ENCODE results near the gene CELSR1. TPM values are rescaled to one million over a fixed set of nuclear protein-coding genes. Genes with fewer than 3 reads are reported as not detected.
"Not testable (repeated sequence)": the region's sequence is repeated elsewhere in the genome, so short reads cannot be mapped to it uniquely, and the experiment has no call there.

CELSR1 gene
- total RNA-seq, 1 experiment from 2014 or later: 30.7 TPM

DNA sequence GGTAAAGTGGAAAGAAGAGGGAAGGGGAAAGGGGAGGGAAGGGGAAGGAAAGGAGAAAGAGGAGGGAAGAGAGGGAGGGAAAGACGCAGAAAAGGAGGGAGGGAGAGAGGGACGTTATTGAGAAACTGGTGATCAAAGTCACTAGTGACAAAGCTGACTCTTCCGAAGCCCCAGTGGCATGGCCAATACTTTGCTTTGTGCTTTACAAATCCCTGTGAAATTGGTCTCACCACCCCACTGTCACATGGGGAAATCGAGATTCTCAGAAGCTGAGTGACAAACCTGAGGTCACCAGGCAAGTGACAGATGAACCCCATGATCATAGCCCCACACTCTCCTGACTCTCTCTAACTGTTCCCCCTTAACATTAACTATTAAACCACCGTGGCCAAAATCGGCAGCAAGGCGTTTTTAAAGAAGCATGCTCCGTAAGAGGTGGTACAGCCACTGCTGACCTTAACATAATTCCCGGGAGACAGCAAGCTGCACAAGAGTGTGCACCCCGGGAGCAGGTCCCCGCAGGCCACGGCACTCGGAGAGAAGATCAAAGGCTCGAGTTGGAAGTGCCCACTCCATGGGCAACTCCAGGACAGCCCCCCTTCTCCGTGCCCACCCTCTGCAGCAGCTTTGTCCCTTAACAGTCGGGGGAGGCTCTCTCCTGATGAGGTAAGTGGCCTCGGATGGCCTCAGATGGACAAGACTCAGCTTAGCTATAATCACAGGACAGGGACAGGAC, 34.8 kb downstream of the CELSR1 start:
- H3K4me3 ChIP-seq (ENCODE audit: low read depth in 2 of 2, low read length in 2 of 2): no peak overlapping the region
- H3K27me3 ChIP-seq (ENCODE audit: control insufficient read depth, insufficient read depth, low read length): no peaks in the 10 kb centered on the region
- H3K9me3 ChIP-seq (ENCODE audit: control insufficient read depth, insufficient read depth, low read depth, low read length): no peaks in the 10 kb centered on the region
- no peaks in the 10 kb centered on the region for H3K36me3 ChIP-seq (ENCODE audit: control insufficient read depth, insufficient read depth, low read length)
- no peaks in the 10 kb centered on the region; the same call in 1 of the 2 replicates for H3K4me1 ChIP-seq (ENCODE audit: control insufficient read depth, insufficient read depth, low read length)
- in situ Hi-C loops (cut with HindIII; ENCODE audit: low pct_unique_long_range_greater_than_20kb, low sequenced_read_pairs) (no loop called here), intact Hi-C loops (cut with micrococcal nuclease; ENCODE audit: unreplicated experiment) (no loop called here)
- ChIA-PET POLR2A (no interaction called here), CTCF (no interaction called here)
- BruUV-seq (replicated peaks): no TSS peak
- TF ChIP-seq, protein P1, sequence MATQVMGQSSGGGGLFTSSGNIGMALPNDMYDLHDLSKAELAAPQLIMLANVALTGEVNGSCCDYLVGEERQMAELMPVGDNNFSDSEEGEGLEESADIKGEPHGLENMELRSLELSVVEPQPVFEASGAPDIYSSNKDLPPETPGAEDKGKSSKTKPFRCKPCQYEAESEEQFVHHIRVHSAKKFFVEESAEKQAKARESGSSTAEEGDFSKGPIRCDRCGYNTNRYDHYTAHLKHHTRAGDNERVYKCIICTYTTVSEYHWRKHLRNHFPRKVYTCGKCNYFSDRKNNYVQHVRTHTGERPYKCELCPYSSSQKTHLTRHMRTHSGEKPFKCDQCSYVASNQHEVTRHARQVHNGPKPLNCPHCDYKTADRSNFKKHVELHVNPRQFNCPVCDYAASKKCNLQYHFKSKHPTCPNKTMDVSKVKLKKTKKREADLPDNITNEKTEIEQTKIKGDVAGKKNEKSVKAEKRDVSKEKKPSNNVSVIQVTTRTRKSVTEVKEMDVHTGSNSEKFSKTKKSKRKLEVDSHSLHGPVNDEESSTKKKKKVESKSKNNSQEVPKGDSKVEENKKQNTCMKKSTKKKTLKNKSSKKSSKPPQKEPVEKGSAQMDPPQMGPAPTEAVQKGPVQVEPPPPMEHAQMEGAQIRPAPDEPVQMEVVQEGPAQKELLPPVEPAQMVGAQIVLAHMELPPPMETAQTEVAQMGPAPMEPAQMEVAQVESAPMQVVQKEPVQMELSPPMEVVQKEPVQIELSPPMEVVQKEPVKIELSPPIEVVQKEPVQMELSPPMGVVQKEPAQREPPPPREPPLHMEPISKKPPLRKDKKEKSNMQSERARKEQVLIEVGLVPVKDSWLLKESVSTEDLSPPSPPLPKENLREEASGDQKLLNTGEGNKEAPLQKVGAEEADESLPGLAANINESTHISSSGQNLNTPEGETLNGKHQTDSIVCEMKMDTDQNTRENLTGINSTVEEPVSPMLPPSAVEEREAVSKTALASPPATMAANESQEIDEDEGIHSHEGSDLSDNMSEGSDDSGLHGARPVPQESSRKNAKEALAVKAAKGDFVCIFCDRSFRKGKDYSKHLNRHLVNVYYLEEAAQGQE (IDR thresholded peaks at IDR 0.05; ENCODE audit: insufficient read depth in 1 of 2, low read depth in 2 of 2, low read length in 1 of 2): no peak
- TF ChIP-seq, protein P2, sequence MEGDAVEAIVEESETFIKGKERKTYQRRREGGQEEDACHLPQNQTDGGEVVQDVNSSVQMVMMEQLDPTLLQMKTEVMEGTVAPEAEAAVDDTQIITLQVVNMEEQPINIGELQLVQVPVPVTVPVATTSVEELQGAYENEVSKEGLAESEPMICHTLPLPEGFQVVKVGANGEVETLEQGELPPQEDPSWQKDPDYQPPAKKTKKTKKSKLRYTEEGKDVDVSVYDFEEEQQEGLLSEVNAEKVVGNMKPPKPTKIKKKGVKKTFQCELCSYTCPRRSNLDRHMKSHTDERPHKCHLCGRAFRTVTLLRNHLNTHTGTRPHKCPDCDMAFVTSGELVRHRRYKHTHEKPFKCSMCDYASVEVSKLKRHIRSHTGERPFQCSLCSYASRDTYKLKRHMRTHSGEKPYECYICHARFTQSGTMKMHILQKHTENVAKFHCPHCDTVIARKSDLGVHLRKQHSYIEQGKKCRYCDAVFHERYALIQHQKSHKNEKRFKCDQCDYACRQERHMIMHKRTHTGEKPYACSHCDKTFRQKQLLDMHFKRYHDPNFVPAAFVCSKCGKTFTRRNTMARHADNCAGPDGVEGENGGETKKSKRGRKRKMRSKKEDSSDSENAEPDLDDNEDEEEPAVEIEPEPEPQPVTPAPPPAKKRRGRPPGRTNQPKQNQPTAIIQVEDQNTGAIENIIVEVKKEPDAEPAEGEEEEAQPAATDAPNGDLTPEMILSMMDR (IDR thresholded peaks at IDR 0.05): no peak
- TF ChIP-seq POLR2AphosphoS5 (IDR thresholded peaks at IDR 0.05; ENCODE audit: low read depth, low read length): no peak
- TF ChIP-seq TCF7L2 (IDR thresholded peaks at IDR 0.05; ENCODE audit: low read depth, low read length): no peak
- TF ChIP-seq SIN3A (IDR thresholded peaks at IDR 0.05; ENCODE audit: borderline replicate concordance, insufficient read depth, low read depth, low read length): no peak
- no peak for ATAC-seq
- DNase-seq (ENCODE audit: low read depth, low spot score): no peak
- H3K27ac ChIP-seq (ENCODE audit: low read length): no peak overlapping the region

DNA sequence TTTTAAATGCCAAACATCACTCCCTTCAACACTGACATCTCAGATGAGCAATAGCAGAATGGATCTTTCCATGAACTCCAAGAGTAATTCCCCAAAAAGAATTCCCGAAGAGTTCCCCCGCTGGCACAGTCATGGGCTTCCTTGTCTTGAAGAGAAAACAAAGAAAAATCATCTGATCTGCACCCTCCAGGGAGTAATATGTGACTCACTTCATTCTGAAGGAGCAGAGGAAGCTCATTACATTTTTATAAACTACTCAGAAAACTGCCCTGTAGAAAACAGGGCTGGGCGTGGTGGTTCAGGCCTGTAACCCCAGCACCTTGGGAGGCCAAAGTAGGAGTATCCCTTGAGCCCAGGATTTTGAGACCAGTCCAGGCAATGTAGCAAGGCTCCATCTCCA, 35.7 kb downstream of the CELSR1 start:
- H3K27ac ChIP-seq (ENCODE audit: low read length): no peak overlapping the region
- ATAC-seq: peak; percentile 67
- TF ChIP-seq, protein P2 (IDR thresholded peaks at IDR 0.05): no peak
- TF ChIP-seq, protein P1 (IDR thresholded peaks at IDR 0.05; ENCODE audit: insufficient read depth in 1 of 2, low read depth in 2 of 2, low read length in 1 of 2): no peak
- TF ChIP-seq TCF7L2 (IDR thresholded peaks at IDR 0.05; ENCODE audit: low read depth, low read length) (no peak), POLR2AphosphoS5 (IDR thresholded peaks at IDR 0.05; ENCODE audit: low read depth, low read length) (no peak), SIN3A (IDR thresholded peaks at IDR 0.05; ENCODE audit: borderline replicate concordance, insufficient read depth, low read depth, low read length) (no peak)
- in situ Hi-C loops (cut with HindIII; ENCODE audit: low pct_unique_long_range_greater_than_20kb, low sequenced_read_pairs) (no loop called here), intact Hi-C loops (cut with micrococcal nuclease; ENCODE audit: unreplicated experiment) (no loop called here)
- H3K9me3 ChIP-seq (ENCODE audit: control insufficient read depth, insufficient read depth, low read depth, low read length): no peaks in the 10 kb centered on the region
- no peaks in the 10 kb centered on the region for H3K36me3 ChIP-seq (ENCODE audit: control insufficient read depth, insufficient read depth, low read length)
- POLR2A ChIA-PET: no interaction called here
- no peaks in the 10 kb centered on the region for H3K27me3 ChIP-seq (ENCODE audit: control insufficient read depth, insufficient read depth, low read length)
- no TSS peak for BruUV-seq (replicated peaks)
- CTCF ChIA-PET: no interaction called here
- no peak overlapping the region for H3K4me3 ChIP-seq (ENCODE audit: low read depth in 2 of 2, low read length in 2 of 2)
- H3K4me1 ChIP-seq (ENCODE audit: control insufficient read depth, insufficient read depth, low read length): no peaks in the 10 kb centered on the region; the same call in 1 of the 2 replicates
- DNase-seq (ENCODE audit: low read depth, low spot score): no peak

DNA sequence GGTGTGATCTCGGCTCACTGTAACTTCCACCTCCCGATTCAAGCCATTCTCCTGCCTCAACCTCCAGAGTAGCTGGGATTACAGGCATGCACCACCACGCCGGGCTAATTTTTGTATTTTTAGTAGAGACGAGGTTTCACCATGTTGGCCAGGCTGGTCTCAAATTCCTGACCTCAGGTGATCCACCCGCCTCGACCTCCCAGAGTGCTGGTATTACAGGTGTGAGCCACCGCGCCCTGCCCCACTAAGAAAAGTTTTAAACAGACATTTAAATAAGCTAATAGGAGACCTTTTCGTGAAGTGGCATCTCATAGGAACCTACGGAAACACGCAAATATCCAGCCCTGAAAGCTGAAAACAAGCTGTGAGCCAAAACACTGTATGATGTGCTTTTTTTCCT, 36.2 kb downstream of the CELSR1 start:
- DNase-seq (ENCODE audit: low read depth, low spot score); H3K36me3 ChIP-seq (ENCODE audit: control insufficient read depth, insufficient read depth, low read length); BruUV-seq (replicated peaks); in situ Hi-C loops (cut with HindIII; ENCODE audit: low pct_unique_long_range_greater_than_20kb, low sequenced_read_pairs); H3K9me3 ChIP-seq (ENCODE audit: control insufficient read depth, insufficient read depth, low read depth, low read length); POLR2A ChIA-PET; H3K27ac ChIP-seq (ENCODE audit: low read length); intact Hi-C loops (cut with micrococcal nuclease; ENCODE audit: unreplicated experiment); H3K27me3 ChIP-seq (ENCODE audit: control insufficient read depth, insufficient read depth, low read length); H3K4me3 ChIP-seq (ENCODE audit: low read depth in 2 of 2, low read length in 2 of 2); H3K4me1 ChIP-seq (ENCODE audit: control insufficient read depth, insufficient read depth, low read length); CTCF ChIA-PET; ATAC-seq: not testable (repeated sequence)
